Ammon's horn (tissue), 1 donor: Measurements from ENCODE around the gene PCDH11Y.
"Not testable (repeated sequence)": the region's sequence is repeated elsewhere in the genome, so short reads cannot be mapped to it uniquely, and the experiment has no call there.

Source experiments
- DNase-seq: peaks from one replicate; pipeline ENCODE4 v3.0.0-alpha.2; 2016; ENCODE audit warnings: low spot score

PCDH11Y gene

DNA sequence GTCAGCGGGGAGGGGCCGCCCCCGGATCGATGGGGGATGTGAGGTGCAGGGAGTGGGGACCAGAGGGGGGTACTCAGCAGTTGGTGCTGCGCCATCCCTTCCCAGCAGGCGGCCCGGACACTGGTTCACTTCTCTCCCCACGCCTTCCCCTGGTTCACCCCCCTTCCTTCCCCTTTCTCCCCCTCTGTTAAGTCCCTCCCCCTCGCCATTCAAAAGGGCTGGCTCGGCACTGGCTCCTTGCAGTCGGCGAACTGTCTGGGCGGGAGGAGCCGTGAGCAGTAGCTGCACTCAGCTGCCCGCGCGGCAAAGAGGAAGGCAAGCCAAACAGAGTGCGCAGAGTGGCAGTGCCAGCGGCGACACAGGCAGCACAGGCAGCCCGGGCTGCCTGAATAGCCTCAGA lies at the start of gene PCDH11Y:
Gene PCDH11Y, plus strand, starts transcription at position 240 of the 400 bp plus-strand sequence. CDS start 56,804 bp downstream, outside the sequence.
- peak; percentile 10 for DNase-seq

DNA sequence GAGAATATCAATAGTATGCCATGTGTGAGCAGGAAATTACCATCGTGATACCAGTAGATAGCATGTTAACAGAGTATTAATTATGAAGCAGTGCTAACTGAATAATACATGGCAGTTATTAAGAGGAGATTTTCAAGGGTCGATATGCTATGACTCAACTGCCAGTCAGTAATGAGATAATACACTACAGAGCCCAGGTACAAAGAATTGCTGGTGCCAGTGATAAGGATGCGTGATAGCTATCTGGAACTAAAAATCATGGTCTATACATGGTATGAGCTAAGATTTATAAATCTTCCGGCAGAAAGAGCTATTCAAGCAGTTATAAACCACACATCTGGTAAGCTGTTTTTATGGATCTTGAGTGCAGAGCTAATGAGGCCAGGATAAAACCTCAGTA lies 32.2 kb upstream of the PCDH11Y start:
- not testable (repeated sequence) for DNase-seq

- DNase-seq: not testable (repeated sequence)
Measured at GRCh38 chrY:4991743-4992400, 8.2 kb upstream of the PCDH11Y start.

- not testable (repeated sequence) for DNase-seq
Measured at GRCh38 chrY:4994892-4995291, 5.2 kb upstream of the PCDH11Y start.

- not testable (repeated sequence) for DNase-seq
Measured at GRCh38 chrY:5002476-5003184, 2.5 kb downstream of the PCDH11Y start.

DNA sequence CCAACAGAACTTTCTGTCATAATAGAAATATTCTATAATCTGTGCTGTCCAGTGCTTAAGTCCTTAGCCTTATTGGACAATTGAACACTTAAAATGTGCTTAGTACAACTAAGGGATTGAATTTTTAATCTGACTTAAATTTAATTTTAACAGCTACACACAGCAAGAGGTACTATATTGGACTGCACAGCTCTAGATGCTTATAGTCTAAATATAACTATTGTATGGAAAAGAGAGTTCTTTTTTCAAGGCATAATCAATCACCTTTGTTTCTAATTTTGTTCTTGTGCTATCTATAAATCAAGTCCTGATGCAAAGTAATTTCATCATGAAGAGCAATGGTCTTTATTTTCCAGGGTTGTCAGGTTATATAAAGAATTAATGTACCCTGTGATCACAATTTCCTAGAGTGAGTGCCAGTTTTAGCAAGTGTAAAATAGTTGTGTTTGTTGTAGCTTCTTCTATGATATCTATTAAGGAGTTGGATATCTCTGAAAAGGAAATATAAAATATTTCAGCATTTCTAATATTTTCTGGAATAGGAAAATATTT lies 39.0 kb downstream of the PCDH11Y start:
- DNase-seq: not testable (repeated sequence)

DNA sequence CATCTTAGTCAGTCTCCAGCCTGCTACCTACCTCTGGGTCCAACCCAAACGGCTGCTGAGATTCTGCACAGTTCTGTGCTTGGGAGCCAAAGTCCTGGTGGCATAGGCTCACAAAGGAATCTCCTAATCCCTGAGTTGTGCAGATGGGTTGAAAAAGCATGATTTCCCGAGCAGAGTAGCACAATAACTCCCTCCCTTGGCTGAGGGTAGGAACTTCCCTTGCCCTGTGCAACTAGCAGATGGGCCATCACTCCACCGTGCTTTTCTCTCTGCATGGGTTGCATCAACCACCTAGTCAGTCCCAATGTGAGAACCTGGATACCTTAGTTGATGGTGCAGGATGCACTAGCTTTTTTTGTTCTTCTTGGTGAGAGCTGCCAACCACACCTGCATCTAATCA lies 82.9 kb downstream of the PCDH11Y start:
- DNase-seq: not testable (repeated sequence)

DNA sequence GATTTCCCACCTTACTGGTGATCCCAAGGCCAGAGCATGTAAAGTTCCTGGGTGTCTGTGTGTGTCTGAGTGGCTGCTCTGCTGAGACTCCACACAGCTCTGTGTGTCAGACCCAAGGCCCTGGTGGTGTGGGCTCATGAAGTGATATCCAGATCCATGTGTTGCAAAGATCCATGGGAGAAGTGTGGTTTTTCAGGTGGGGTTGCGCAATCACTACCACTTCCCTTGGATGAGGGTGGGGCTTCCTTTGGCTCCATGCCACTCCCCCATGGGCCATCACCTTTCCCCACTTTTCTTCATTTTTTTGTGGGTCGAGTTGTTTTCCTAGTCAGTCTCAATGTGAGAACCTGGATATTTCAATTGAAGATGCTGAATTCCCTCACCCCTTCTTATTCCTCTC lies 182.9 kb downstream of the PCDH11Y start:
- not testable (repeated sequence) for DNase-seq

DNA sequence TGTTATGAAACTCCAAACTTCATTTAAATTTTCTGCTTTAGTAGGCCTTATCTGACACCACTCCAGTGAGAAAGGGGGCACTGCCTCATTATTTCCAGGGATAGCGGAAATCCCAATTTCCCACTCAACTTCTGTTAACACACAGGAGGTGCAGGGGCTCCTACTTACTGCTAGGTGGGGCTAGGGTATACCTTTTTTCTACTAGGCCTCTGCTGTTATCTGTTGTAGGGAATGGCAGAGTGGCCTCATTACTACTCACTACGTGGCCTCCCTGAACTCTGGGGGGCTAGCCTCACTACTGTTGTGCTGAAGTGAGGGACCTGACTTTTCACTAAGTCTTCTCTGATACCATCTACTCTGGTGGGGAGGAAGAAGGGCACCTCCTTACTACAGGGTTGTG lies 215.0 kb downstream of the PCDH11Y start:
- DNase-seq: not testable (repeated sequence)

DNA sequence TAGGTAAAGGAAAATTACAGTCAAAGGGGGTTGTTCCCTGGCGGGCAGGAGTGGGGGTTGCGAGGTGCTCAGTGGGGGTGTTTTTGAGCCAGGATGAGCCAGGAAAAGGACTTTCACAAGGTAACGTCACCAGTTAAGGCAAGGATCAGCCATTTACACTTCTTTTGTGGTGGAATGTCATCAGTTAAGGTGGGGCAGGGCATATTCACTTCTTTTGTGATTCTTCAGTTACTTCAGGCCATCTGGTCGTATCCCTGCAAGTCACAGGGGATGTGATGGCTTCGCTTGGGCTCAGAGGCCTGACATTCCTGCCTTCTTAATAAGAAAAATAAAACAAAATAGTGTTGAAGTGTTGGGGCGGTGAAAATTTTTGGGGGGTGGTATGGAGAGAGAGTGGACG lies 324.8 kb downstream of the PCDH11Y start:
- DNase-seq: not testable (repeated sequence)

GRCh38 chrY:5342220-5342619 lies 342.1 kb downstream of the PCDH11Y start:
- not testable (repeated sequence) for DNase-seq

DNA sequence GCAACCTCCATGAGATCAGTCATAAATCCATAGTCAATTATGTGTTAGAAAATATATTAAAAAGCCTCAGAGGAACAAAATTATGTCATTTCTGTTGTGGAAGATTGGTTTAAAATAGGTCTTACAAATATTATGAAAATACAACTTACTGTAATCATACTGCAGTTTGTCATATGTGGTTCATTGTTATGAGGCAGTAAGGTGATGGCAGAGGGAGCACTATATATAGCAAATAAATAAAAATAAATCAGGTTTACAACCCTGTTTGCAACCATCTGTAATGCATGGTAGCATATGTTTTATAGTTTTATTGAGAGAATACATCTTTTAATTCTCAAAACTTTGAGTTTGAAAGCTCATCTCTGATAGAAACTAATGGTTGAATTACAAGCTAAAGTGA lies 543.6 kb downstream of the PCDH11Y start:
- not testable (repeated sequence) for DNase-seq

- not testable (repeated sequence) for DNase-seq
Measured at GRCh38 chrY:5638589-5638988, 638.5 kb downstream of the PCDH11Y start.

GRCh38 chrY:5679265-5679664 lies 679.2 kb downstream of the PCDH11Y start:
- not testable (repeated sequence) for DNase-seq

- not testable (repeated sequence) for DNase-seq
Measured at GRCh38 chrY:5708727-5709126, 708.6 kb downstream of the PCDH11Y start.

- DNase-seq: not testable (repeated sequence)
Measured at GRCh38 chrY:5709788-5710381, 709.8 kb downstream of the PCDH11Y start.

DNA sequence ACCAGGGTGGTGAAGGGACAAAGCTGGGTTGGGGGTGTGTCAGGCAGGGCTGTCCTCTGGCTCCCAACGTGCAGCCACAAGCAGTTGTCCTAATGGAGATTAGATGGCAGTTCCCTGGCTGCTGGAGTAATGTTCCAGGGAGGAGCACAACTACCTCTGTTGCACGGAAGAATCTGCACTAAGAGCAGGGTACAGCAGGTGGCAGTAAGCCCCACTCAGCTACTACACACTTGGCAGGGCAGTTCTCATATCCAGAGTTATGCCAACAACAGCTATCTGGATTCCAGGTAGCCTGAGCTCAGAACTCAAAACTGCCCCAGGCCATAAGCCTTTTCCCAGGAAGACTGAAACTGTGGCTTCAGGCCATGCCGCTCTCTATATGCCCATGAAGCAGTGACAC lies 761.3 kb downstream of the PCDH11Y start:
- DNase-seq: not testable (repeated sequence)

- not testable (repeated sequence) for DNase-seq
Measured at GRCh38 chrY:5776485-5776884, 776.4 kb downstream of the PCDH11Y start.
